ENCODE data around the gene VSIG10L2.

DNA sequence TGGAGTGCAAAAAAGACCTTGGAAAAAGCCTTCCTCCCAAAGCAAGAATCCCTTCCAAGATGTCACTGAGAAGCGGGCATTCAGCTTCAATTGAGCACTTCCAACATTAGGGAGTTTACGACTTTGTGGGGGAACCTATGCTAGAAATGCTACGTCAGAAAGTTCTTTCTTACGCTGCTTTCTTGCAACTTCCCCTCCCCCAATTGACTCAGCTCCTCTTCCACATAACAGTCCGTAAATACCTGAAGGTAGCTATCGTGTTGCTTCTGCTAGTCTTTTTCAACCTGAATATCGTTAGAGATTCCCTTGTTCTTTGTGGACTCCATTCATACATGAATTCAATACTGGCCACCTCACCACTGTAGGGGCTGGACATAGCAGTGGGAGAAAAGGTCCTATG, 47.0 kb downstream of the VSIG10L2 start:
- TF ChIP-seq, protein P1, sequence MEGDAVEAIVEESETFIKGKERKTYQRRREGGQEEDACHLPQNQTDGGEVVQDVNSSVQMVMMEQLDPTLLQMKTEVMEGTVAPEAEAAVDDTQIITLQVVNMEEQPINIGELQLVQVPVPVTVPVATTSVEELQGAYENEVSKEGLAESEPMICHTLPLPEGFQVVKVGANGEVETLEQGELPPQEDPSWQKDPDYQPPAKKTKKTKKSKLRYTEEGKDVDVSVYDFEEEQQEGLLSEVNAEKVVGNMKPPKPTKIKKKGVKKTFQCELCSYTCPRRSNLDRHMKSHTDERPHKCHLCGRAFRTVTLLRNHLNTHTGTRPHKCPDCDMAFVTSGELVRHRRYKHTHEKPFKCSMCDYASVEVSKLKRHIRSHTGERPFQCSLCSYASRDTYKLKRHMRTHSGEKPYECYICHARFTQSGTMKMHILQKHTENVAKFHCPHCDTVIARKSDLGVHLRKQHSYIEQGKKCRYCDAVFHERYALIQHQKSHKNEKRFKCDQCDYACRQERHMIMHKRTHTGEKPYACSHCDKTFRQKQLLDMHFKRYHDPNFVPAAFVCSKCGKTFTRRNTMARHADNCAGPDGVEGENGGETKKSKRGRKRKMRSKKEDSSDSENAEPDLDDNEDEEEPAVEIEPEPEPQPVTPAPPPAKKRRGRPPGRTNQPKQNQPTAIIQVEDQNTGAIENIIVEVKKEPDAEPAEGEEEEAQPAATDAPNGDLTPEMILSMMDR (IDR thresholded peaks at IDR 0.05 in 2 of 3, conservative IDR thresholded peaks at IDR 0.05 in 1 of 3; ENCODE audit: borderline replicate concordance in 1 of 3, insufficient read depth in 1 of 3, low read depth in 2 of 3, low read length in 2 of 3) = no peak
- TF ChIP-seq RAD21 (IDR thresholded peaks at IDR 0.05; ENCODE audit: low read depth) (no peak), POLR2A (IDR thresholded peaks at IDR 0.05; ENCODE audit: borderline replicate concordance, extremely low read depth, insufficient read depth, insufficient read length) (no peak), EZH2phosphoT487 (IDR thresholded peaks at IDR 0.05; ENCODE audit: borderline replicate concordance) (no peak)
